GM19025 (cell line): ENCODE data around the gene FTSJ1.
"Not testable (repeated sequence)": the region's sequence is repeated elsewhere in the genome, so short reads cannot be mapped to it uniquely, and the experiment has no call there.

Experiments used
- ATAC-seq: cut with Tn5 transposase; IDR thresholded peaks from one replicate; pipeline ENCODE4 v1.9.1; 2021; ENCODE audit warnings: mild to moderate bottlenecking, low read depth, moderate library complexity; ENCODE audit not compliant: unreplicated experiment

Gene FTSJ1

GRCh38 chrX:48492293-48492910, 16.4 kb downstream of the FTSJ1 start:
- no peak for ATAC-seq

- ATAC-seq: no peak
Measured at GRCh38 chrX:48493890-48494364, 17.9 kb downstream of the FTSJ1 start.

GRCh38 chrX:48496660-48497059, 20.7 kb downstream of the FTSJ1 start:
- no peak for ATAC-seq

DNA sequence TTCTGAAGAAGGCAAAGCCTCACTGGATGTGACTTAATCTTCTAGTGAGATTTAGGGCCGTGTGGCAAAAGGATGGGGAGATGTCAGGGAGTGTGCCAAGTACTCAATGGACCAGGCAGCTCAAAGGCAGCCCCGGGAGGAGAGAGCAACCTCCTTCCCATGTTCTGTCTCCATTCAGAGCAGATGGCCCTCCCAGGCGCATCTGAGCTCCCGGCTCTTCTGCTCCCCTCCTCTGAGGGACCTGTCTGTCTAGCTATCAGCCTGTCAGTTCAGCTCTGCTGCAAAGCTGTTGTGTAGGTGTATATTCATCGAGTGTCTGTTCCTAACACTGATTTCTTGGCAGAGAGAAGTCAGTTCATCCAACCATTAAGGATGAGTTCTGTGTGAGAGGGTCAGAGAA, 21.9 kb downstream of the FTSJ1 start:
- ATAC-seq: no peak

DNA sequence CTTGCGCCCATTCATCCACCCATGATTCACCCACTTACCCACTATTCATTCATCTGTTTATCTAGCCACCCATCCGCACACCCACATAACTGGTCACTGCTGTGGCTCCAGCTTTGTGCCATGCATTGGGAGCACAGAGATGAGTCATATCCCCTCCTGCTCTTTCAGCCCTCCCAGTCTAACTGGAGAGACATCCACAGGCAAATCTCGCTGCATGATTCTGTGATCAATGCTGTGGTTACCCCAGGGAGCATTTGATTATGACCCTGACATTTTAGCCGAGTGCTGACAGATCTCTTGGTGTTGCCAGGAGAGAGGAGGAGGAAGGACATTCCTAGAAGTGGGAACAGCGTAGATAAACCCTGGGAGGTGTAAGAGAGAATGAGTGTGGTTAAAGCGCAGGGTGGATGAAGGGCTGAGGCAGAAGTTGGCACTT, 22.4 kb downstream of the FTSJ1 start:
- ATAC-seq: no peak

- ATAC-seq: no peak
Measured at GRCh38 chrX:48504261-48504660, 28.3 kb downstream of the FTSJ1 start.

DNA sequence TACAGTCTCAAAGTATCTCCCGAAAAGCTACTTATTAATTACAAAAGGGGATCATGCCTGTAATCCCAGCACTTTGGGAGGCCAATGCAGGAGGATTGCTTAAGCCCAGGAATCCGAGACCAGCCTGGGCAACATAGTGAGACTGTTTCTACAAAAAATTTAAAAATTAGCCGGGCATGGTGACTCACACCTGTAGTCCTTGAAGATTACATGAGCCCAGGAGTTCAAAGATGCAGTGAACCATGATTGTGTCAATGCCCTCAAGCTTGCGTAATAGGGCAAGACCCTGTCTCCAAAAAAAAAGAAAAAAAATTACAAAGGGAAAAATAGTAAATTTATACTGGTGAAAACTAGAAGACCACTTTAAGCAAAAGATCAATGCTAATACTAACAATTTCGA, 29.5 kb downstream of the FTSJ1 start:
- ATAC-seq: no peak

GRCh38 chrX:48507246-48507645, 31.2 kb downstream of the FTSJ1 start:
- no peak for ATAC-seq

- ATAC-seq: peak; percentile 87
Measured at GRCh38 chrX:48508400-48509244, 32.6 kb downstream of the FTSJ1 start, which contains the start of gene PORCN. Gene PORCN, plus strand, starts transcription at chrX:48508992. Its CDS starts 829 bp downstream, at chrX:48509821.

DNA sequence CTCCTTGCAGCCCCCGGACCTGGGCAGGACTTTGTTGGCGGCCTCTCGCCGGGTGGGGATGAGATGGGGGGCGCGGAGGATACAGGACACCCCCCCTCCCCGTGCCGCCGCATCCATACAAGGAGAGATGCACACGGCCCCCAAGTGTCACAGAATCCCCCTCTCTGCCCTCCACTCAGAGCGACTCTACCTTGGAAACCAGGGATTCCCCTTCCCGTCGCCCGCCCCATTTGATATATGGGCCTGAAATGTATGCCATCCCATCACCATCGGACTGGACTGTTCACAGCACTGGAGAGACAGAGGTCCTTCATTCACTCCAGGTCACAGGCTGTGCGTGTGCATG, 33.2 kb downstream of the FTSJ1 start:
- ATAC-seq: no peak

- no peak for ATAC-seq
Measured at GRCh38 chrX:48509619-48510018, 33.6 kb downstream of the FTSJ1 start.

- no peak for ATAC-seq
Measured at GRCh38 chrX:48511560-48511959, 35.6 kb downstream of the FTSJ1 start.

DNA sequence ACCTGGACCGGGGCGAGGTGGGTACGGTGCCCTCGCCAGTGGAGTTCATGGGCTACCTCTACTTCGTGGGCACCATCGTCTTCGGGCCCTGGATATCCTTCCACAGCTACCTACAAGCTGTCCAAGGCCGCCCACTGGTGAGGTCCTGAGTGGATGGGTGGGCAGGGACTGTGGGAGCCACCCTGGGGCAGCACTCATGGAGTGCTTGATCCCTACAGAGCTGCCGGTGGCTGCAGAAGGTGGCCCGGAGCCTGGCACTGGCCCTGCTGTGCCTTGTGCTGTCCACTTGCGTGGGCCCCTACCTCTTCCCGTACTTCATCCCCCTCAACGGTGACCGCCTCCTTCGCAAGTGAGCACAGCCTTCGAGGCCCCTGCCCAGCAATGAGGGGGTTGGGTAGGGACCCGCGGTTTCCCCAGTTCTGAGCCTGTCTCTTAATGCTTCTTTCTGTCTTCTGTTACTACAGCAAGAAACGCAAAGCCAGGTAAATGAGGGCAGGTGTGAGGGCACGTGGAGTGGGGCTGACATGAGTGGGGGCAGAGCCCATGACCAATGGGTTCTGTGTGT, 36.5 kb downstream of the FTSJ1 start:
- ATAC-seq: no peak

GRCh38 chrX:48513670-48514069, 37.7 kb downstream of the FTSJ1 start:
- no peak for ATAC-seq

- ATAC-seq: no peak
Measured at GRCh38 chrX:48514126-48514806, 38.3 kb downstream of the FTSJ1 start.

- no peak for ATAC-seq
Measured at GRCh38 chrX:48514868-48515460, 39.0 kb downstream of the FTSJ1 start.

DNA sequence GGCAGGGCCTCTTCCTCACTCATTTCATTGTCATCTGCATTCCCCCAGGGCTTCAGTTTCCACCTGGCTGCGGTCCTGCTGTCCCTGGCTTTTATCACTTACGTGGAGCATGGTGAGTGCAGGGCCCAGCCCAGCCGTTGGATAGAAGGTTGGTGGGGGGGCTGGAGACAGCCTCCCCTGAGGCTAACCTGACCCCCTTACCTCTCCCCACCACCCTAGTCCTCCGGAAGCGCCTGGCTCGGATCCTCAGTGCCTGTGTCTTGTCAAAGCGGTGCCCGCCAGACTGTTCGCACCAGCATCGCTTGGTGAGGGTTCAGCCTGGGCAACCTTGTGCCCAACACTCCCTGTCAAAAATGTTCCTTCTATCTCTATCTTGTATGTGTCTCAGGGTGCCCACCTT, 39.8 kb downstream of the FTSJ1 start:
- no peak for ATAC-seq

DNA sequence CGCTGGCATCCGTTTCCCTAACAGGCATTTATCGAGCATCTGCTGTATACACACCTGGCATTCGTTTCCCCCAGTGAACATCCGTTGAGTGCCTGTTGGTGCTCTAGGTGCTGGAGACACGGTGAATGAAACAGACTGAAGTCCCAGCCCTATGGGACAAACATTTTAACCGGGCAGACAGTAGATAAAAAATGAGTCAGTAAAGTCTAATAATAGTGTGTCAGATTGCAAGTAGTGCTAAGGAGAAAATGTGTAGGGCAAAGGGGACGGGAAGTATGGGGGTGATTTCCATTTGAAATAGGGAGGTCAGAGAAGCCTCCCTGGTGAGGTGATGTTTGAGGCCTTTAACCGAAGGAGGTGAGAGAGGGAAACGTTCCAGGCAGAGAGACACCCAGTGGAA, 40.3 kb downstream of the FTSJ1 start:
- no peak for ATAC-seq

DNA sequence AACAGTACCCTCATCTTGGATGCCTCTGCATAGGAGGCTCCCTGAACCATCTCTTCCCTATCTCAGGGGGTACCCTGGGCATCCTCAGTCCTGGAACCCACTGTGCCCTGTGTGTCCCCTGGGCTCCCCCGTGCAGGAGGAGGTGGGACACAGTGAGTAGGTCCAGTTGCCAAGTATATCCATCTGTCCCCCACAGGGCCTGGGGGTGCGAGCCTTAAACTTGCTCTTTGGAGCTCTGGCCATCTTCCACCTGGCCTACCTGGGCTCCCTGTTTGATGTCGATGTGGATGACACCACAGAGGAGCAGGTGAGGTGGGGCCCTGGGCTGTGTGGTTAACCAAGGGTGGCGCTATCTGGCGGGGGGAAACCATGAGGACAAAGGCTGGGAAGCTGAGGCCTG, 41.0 kb downstream of the FTSJ1 start:
- no peak for ATAC-seq

GRCh38 chrX:48519481-48519880, 43.5 kb downstream of the FTSJ1 start:
- not testable (repeated sequence) for ATAC-seq

DNA sequence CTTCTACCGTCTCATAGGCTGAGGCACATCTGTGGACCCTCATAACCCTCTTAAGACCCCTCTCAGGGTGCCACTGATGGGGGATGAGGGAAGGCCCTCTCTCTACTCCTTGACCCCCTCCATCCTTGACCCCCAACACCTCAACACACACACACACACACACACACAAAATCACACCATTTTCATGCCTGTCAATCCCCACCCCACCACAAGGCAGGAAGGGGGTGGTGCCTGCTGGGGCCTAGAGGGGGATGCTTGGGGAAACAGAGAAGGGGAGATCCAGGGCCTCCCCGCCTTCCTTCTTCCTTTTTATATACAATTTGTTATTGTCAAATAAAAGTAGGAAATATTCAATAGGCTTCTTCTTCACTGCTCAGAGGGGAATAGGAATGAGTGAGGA, 44.5 kb downstream of the FTSJ1 start:
- no peak for ATAC-seq
